GM12892 (cell line): Measurements from ENCODE around the gene APIP.

Experiments used
- POLR2A ChIP-seq: IDR thresholded peaks from 2 replicates; pipeline ENCODE4 v1.6.1; 2011; ENCODE audit warnings: low read depth, low read length, control low read depth
- POLR2AphosphoS5 ChIP-seq: IDR thresholded peaks from 2 replicates; pipeline ENCODE4 v1.6.1; 2011; ENCODE audit warnings: low read depth, low read length, control low read depth
- TAF1 ChIP-seq: IDR thresholded peaks from 2 replicates; pipeline ENCODE4 v1.6.1; 2011; ENCODE audit warnings: low read depth, mild to moderate bottlenecking, control low read depth, low read length, borderline replicate concordance

- TF ChIP-seq POLR2A (no peak), POLR2AphosphoS5 (no peak), TAF1 (no peak)
Measured at GRCh38 chr11:34926101-34926830, 10.1 kb upstream of the APIP start.
